ENCODE data around the gene ROR2. TPM values are rescaled to one million over a fixed set of nuclear protein-coding genes. Genes with fewer than 3 reads are reported as not detected.

The ROR2 gene
- total and polyA plus RNA-seq, 5 donors: 20.1 to 38.9 (median 35.3) TPM

- peaks cover 3% of the 10 kb centered on the region for H3K27me3 ChIP-seq (ENCODE audit: control insufficient read depth, insufficient read depth)
- no peak overlapping the region for H3K27ac ChIP-seq (ENCODE audit: low read length)
- ATAC-seq (no peak), DNase-seq (no peak)
- whole genome bisulfite sequencing: 84% methylated on average over 3 of the region's 3 CpGs
- no peaks in the 10 kb centered on the region for H3K9me3 ChIP-seq (ENCODE audit: control insufficient read depth, low read length)
- H3K4me1 ChIP-seq (ENCODE audit: control insufficient read depth, insufficient read depth, low read length): no peaks in the 10 kb centered on the region
- intact Hi-C loops (cut with DNase I): no loop called here
- H3K4me3 ChIP-seq (ENCODE audit: low read length): no peak overlapping the region
These were observed 345.4 kb downstream of the ROR2 start for GRCh38 chr9:91604451-91605179.

- Histone ChIP-seq H3K27ac (ENCODE audit: low read length) (no peak overlapping the region), H3K27me3 (ENCODE audit: control insufficient read depth, insufficient read depth) (peaks cover 3% of the 10 kb centered on the region), H3K9me3 (ENCODE audit: control insufficient read depth, low read length) (no peaks in the 10 kb centered on the region), H3K4me3 (ENCODE audit: low read length) (no peak overlapping the region), H3K4me1 (ENCODE audit: control insufficient read depth, insufficient read depth, low read length) (no peaks in the 10 kb centered on the region)
- no peak for ATAC-seq
- no peak for DNase-seq
- WGBS: 84% methylated on average over 3 of the region's 3 CpGs
- intact Hi-C loops (cut with DNase I): no loop called here
These were observed 346.1 kb downstream of the ROR2 start for GRCh38 chr9:91603932-91604331.

- H3K27ac ChIP-seq (ENCODE audit: low read length): no peak overlapping the region
- H3K4me1 ChIP-seq (ENCODE audit: control insufficient read depth, insufficient read depth, low read length): no peaks in the 10 kb centered on the region
These were observed 350.5 kb downstream of the ROR2 start for GRCh38 chr9:91599564-91599963.

GRCh38 chr9:91591627-91592026 is 358.4 kb downstream of the ROR2 start:
- intact Hi-C loops (cut with DNase I): no loop called here
- no peaks in the 10 kb centered on the region for H3K9me3 ChIP-seq (ENCODE audit: control insufficient read depth, low read length)
- no peak for ATAC-seq
- no peak overlapping the region for H3K4me3 ChIP-seq (ENCODE audit: low read length)
- no peak overlapping the region for H3K27ac ChIP-seq (ENCODE audit: low read length)
- DNase-seq: no peak
- WGBS: 61% methylated on average over 3 of the region's 3 CpGs
- no peaks in the 10 kb centered on the region for H3K27me3 ChIP-seq (ENCODE audit: control insufficient read depth, insufficient read depth)
- H3K4me1 ChIP-seq (ENCODE audit: control insufficient read depth, insufficient read depth, low read length): no peaks in the 10 kb centered on the region

More at GRCh38 chr9:91599564-91599963, 350.5 kb downstream of the ROR2 start:
- no peak for ATAC-seq
- 88% methylated on average over 3 of the region's 3 CpGs for WGBS
- intact Hi-C loops (cut with DNase I): no loop called here
- no peak for DNase-seq
- Histone ChIP-seq H3K9me3 (ENCODE audit: control insufficient read depth, low read length) (no peaks in the 10 kb centered on the region), H3K4me3 (ENCODE audit: low read length) (no peak overlapping the region), H3K27me3 (ENCODE audit: control insufficient read depth, insufficient read depth) (peaks cover 3% of the 10 kb centered on the region)

- H3K27ac ChIP-seq (ENCODE audit: low read length): no peak overlapping the region
- H3K9me3 ChIP-seq (ENCODE audit: control insufficient read depth, low read length): no peaks in the 10 kb centered on the region
- peak; percentile 65 to 69 for ATAC-seq
- peak in 2 of 3 donors; percentile 35 to 49 for DNase-seq
- WGBS: 23% methylated on average over 7 of the region's 7 CpGs
- H3K4me3 ChIP-seq (ENCODE audit: low read length): no peak overlapping the region
- intact Hi-C loops (cut with DNase I): no loop called here
- no peaks in the 10 kb centered on the region for H3K27me3 ChIP-seq (ENCODE audit: control insufficient read depth, insufficient read depth)
- no peaks in the 10 kb centered on the region for H3K4me1 ChIP-seq (ENCODE audit: control insufficient read depth, insufficient read depth, low read length)
These were observed 360.9 kb downstream of the ROR2 start for GRCh38 chr9:91589101-91589553.

GRCh38 chr9:91586282-91586681 is 363.7 kb downstream of the ROR2 start:
- no peak overlapping the region for H3K4me3 ChIP-seq (ENCODE audit: low read length)
- WGBS: 78% methylated on average over 8 of the region's 8 CpGs
- DNase-seq: no peak
- no peak for ATAC-seq
- no peak overlapping the region for H3K27ac ChIP-seq (ENCODE audit: low read length)
- H3K4me1 ChIP-seq (ENCODE audit: control insufficient read depth, insufficient read depth, low read length): no peaks in the 10 kb centered on the region
- intact Hi-C loops (cut with DNase I): no loop called here
- no peaks in the 10 kb centered on the region for H3K27me3 ChIP-seq (ENCODE audit: control insufficient read depth, insufficient read depth)
- no peaks in the 10 kb centered on the region for H3K9me3 ChIP-seq (ENCODE audit: control insufficient read depth, low read length)

GRCh38 chr9:91583966-91584365 is 366.1 kb downstream of the ROR2 start:
- no peak for DNase-seq
- no peak for ATAC-seq
- Histone ChIP-seq H3K27ac (ENCODE audit: low read length) (no peak overlapping the region), H3K4me3 (ENCODE audit: low read length) (no peak overlapping the region), H3K9me3 (ENCODE audit: control insufficient read depth, low read length) (no peaks in the 10 kb centered on the region), H3K4me1 (ENCODE audit: control insufficient read depth, insufficient read depth, low read length) (no peaks in the 10 kb centered on the region), H3K27me3 (ENCODE audit: control insufficient read depth, insufficient read depth) (no peaks in the 10 kb centered on the region)
- 89% methylated on average over 9 of the region's 9 CpGs for WGBS
- intact Hi-C loops (cut with DNase I): no loop called here

- ATAC-seq (no peak), DNase-seq (no peak)
- no peak overlapping the region for H3K27ac ChIP-seq (ENCODE audit: low read length)
- H3K4me1 ChIP-seq (ENCODE audit: control insufficient read depth, insufficient read depth, low read length): peaks cover 1% of the 10 kb centered on the region
- intact Hi-C loops (cut with DNase I): no loop called here
- H3K27me3 ChIP-seq (ENCODE audit: control insufficient read depth, insufficient read depth): no peaks in the 10 kb centered on the region
- no peaks in the 10 kb centered on the region for H3K9me3 ChIP-seq (ENCODE audit: control insufficient read depth, low read length)
- H3K4me3 ChIP-seq (ENCODE audit: low read length): no peak overlapping the region
These were observed 366.7 kb downstream of the ROR2 start for GRCh38 chr9:91583161-91583875.

GRCh38 chr9:91582181-91582580 is 367.8 kb downstream of the ROR2 start:
- 93% methylated on average over 4 of the region's 4 CpGs for WGBS
- intact Hi-C loops (cut with DNase I): no loop called here
- ATAC-seq: no peak

GRCh38 chr9:91580136-91580535 is 369.9 kb downstream of the ROR2 start:
- DNase-seq (no peak), ATAC-seq (no peak)
- 27% methylated on average over 2 of the region's 2 CpGs for WGBS
- Histone ChIP-seq H3K4me1 (ENCODE audit: control insufficient read depth, insufficient read depth, low read length) (peaks cover 2% of the 10 kb centered on the region), H3K9me3 (ENCODE audit: control insufficient read depth, low read length) (no peaks in the 10 kb centered on the region), H3K27ac (ENCODE audit: low read length) (no peak overlapping the region), H3K27me3 (ENCODE audit: control insufficient read depth, insufficient read depth) (no peaks in the 10 kb centered on the region), H3K4me3 (ENCODE audit: low read length) (no peak overlapping the region)
- intact Hi-C loops (cut with DNase I): no loop called here

More at GRCh38 chr9:91582181-91582580, 367.8 kb downstream of the ROR2 start:
- no peaks in the 10 kb centered on the region for H3K27me3 ChIP-seq (ENCODE audit: control insufficient read depth, insufficient read depth)
- DNase-seq: no peak
- no peaks in the 10 kb centered on the region for H3K9me3 ChIP-seq (ENCODE audit: control insufficient read depth, low read length)
- peaks cover 2% of the 10 kb centered on the region for H3K4me1 ChIP-seq (ENCODE audit: control insufficient read depth, insufficient read depth, low read length)
- no peak overlapping the region for H3K27ac ChIP-seq (ENCODE audit: low read length)
- no peak overlapping the region for H3K4me3 ChIP-seq (ENCODE audit: low read length)

GRCh38 chr9:91578911-91579310 is 371.1 kb downstream of the ROR2 start:
- Histone ChIP-seq H3K4me1 (ENCODE audit: control insufficient read depth, insufficient read depth, low read length) (peaks cover 2% of the 10 kb centered on the region), H3K27me3 (ENCODE audit: control insufficient read depth, insufficient read depth) (no peaks in the 10 kb centered on the region), H3K27ac (ENCODE audit: low read length) (no peak overlapping the region), H3K4me3 (ENCODE audit: low read length) (no peak overlapping the region), H3K9me3 (ENCODE audit: control insufficient read depth, low read length) (no peaks in the 10 kb centered on the region)
- intact Hi-C loops (cut with DNase I): no loop called here
- DNase-seq: no peak
- 86% methylated on average over 2 of the region's 2 CpGs for WGBS
- no peak for ATAC-seq
